ENCODE data around the gene UBE2E2.
"Not testable (repeated sequence)": the region's sequence is repeated elsewhere in the genome, so short reads cannot be mapped to it uniquely, and the experiment has no call there.

GRCh38 chr3:23336853-23337252 lies 133.7 kb downstream of the UBE2E2 start:
- TF ChIP-seq CTCF (IDR thresholded peaks at IDR 0.05); EZH2 (IDR thresholded peaks at IDR 0.05; ENCODE audit: borderline replicate concordance, insufficient read depth, low read depth, low read length, poor library complexity, severe bottlenecking): not testable (repeated sequence)

All from B cell (primary cell).